ENCODE results near the gene TLK1.

The TLK1 gene

GRCh38 chr2:171185165-171185818, 24.6 kb upstream of the TLK1 start:
- Histone ChIP-seq H3K4me1 (ENCODE audit: control insufficient read depth, insufficient read depth, low read length) (peaks cover 7% of the 10 kb centered on the region), H3K4me3 (ENCODE audit: low read length) (no peak overlapping the region), H3K27me3 (ENCODE audit: control insufficient read depth, insufficient read depth, low read length) (no peaks in the 10 kb centered on the region), H3K9ac (ENCODE audit: low read length) (no peak overlapping the region), H3K27ac (ENCODE audit: low read depth, low read length) (no peak overlapping the region), H3K36me3 (ENCODE audit: control insufficient read depth, insufficient read depth, low read length) (no peaks in the 10 kb centered on the region)

- Histone ChIP-seq H3K4me3 (ENCODE audit: low read length) (no peak overlapping the region), H3K27ac (ENCODE audit: low read depth, low read length) (no peak overlapping the region)
These were observed 20.7 kb upstream of the TLK1 start for GRCh38 chr2:171181064-171182049.

GRCh38 chr2:171180229-171180930, 19.7 kb upstream of the TLK1 start:
- H3K4me1 ChIP-seq (ENCODE audit: control insufficient read depth, insufficient read depth, low read length), result peaks cover 3% of the 10 kb centered on the region
- no peak overlapping the region for H3K27ac ChIP-seq (ENCODE audit: low read depth, low read length)
- H3K9ac ChIP-seq (ENCODE audit: low read length), result no peak overlapping the region
- no peak overlapping the region for H3K4me3 ChIP-seq (ENCODE audit: low read length)
- H3K27me3 ChIP-seq (ENCODE audit: control insufficient read depth, insufficient read depth, low read length), result no peaks in the 10 kb centered on the region
- no peaks in the 10 kb centered on the region for H3K36me3 ChIP-seq (ENCODE audit: control insufficient read depth, insufficient read depth, low read length)

More at GRCh38 chr2:171181064-171182049, 20.7 kb upstream of the TLK1 start:
- Histone ChIP-seq H3K4me1 (ENCODE audit: control insufficient read depth, insufficient read depth, low read length) (peaks cover 7% of the 10 kb centered on the region), H3K27me3 (ENCODE audit: control insufficient read depth, insufficient read depth, low read length) (no peaks in the 10 kb centered on the region), H3K9ac (ENCODE audit: low read length) (no peak overlapping the region), H3K36me3 (ENCODE audit: control insufficient read depth, insufficient read depth, low read length) (no peaks in the 10 kb centered on the region)

- Histone ChIP-seq H3K36me3 (ENCODE audit: control insufficient read depth, insufficient read depth, low read length) (no peaks in the 10 kb centered on the region), H3K4me1 (ENCODE audit: control insufficient read depth, insufficient read depth, low read length) (no peaks in the 10 kb centered on the region), H3K9ac (ENCODE audit: low read length) (no peak overlapping the region), H3K4me3 (ENCODE audit: low read length) (no peak overlapping the region), H3K27ac (ENCODE audit: low read depth, low read length) (no peak overlapping the region), H3K27me3 (ENCODE audit: control insufficient read depth, insufficient read depth, low read length) (no peaks in the 10 kb centered on the region)
These were observed 18.3 kb upstream of the TLK1 start for GRCh38 chr2:171178993-171179392.

GRCh38 chr2:171176516-171176915, 15.8 kb upstream of the TLK1 start:
- Histone ChIP-seq H3K27ac (ENCODE audit: low read depth, low read length) (no peak overlapping the region), H3K36me3 (ENCODE audit: control insufficient read depth, insufficient read depth, low read length) (no peaks in the 10 kb centered on the region), H3K4me3 (ENCODE audit: low read length) (no peak overlapping the region)

GRCh38 chr2:171174075-171174474, 13.4 kb upstream of the TLK1 start:
- Histone ChIP-seq H3K4me1 (ENCODE audit: control insufficient read depth, insufficient read depth, low read length) (no peaks in the 10 kb centered on the region), H3K27me3 (ENCODE audit: control insufficient read depth, insufficient read depth, low read length) (no peaks in the 10 kb centered on the region), H3K27ac (ENCODE audit: low read depth, low read length) (no peak overlapping the region), H3K36me3 (ENCODE audit: control insufficient read depth, insufficient read depth, low read length) (no peaks in the 10 kb centered on the region), H3K4me3 (ENCODE audit: low read length) (no peak overlapping the region), H3K9ac (ENCODE audit: low read length) (no peak overlapping the region)

More at GRCh38 chr2:171176516-171176915, 15.8 kb upstream of the TLK1 start:
- H3K4me1 ChIP-seq (ENCODE audit: control insufficient read depth, insufficient read depth, low read length), result no peaks in the 10 kb centered on the region
- no peak overlapping the region for H3K9ac ChIP-seq (ENCODE audit: low read length)
- H3K27me3 ChIP-seq (ENCODE audit: control insufficient read depth, insufficient read depth, low read length), result no peaks in the 10 kb centered on the region

- Histone ChIP-seq H3K4me3 (ENCODE audit: low read length) (no peak overlapping the region), H3K4me1 (ENCODE audit: control insufficient read depth, insufficient read depth, low read length) (no peaks in the 10 kb centered on the region), H3K36me3 (ENCODE audit: control insufficient read depth, insufficient read depth, low read length) (no peaks in the 10 kb centered on the region), H3K27me3 (ENCODE audit: control insufficient read depth, insufficient read depth, low read length) (no peaks in the 10 kb centered on the region), H3K9ac (ENCODE audit: low read length) (no peak overlapping the region), H3K27ac (ENCODE audit: low read depth, low read length) (no peak overlapping the region)
These were observed 12.4 kb upstream of the TLK1 start for GRCh38 chr2:171173087-171173486.

- no peaks in the 10 kb centered on the region for H3K36me3 ChIP-seq (ENCODE audit: control insufficient read depth, insufficient read depth, low read length)
- H3K4me1 ChIP-seq (ENCODE audit: control insufficient read depth, insufficient read depth, low read length), result no peaks in the 10 kb centered on the region
- H3K4me3 ChIP-seq (ENCODE audit: low read length), result no peak overlapping the region
- no peak overlapping the region for H3K27ac ChIP-seq (ENCODE audit: low read depth, low read length)
- H3K27me3 ChIP-seq (ENCODE audit: control insufficient read depth, insufficient read depth, low read length), result no peaks in the 10 kb centered on the region
- H3K9ac ChIP-seq (ENCODE audit: low read length), result no peak overlapping the region
These were observed 11.1 kb upstream of the TLK1 start for GRCh38 chr2:171171808-171172207.

- H3K27me3 ChIP-seq (ENCODE audit: control insufficient read depth, insufficient read depth, low read length), result no peaks in the 10 kb centered on the region
- H3K36me3 ChIP-seq (ENCODE audit: control insufficient read depth, insufficient read depth, low read length), result no peaks in the 10 kb centered on the region
- H3K9ac ChIP-seq (ENCODE audit: low read length), result no peak overlapping the region
- no peaks in the 10 kb centered on the region for H3K4me1 ChIP-seq (ENCODE audit: control insufficient read depth, insufficient read depth, low read length)
- H3K27ac ChIP-seq (ENCODE audit: low read depth, low read length), result no peak overlapping the region
- no peak overlapping the region for H3K4me3 ChIP-seq (ENCODE audit: low read length)
These were observed 9.1 kb upstream of the TLK1 start for GRCh38 chr2:171169839-171170238.

- Histone ChIP-seq H3K27ac (ENCODE audit: low read depth, low read length) (no peak overlapping the region), H3K36me3 (ENCODE audit: control insufficient read depth, insufficient read depth, low read length) (no peaks in the 10 kb centered on the region), H3K27me3 (ENCODE audit: control insufficient read depth, insufficient read depth, low read length) (no peaks in the 10 kb centered on the region), H3K4me3 (ENCODE audit: low read length) (no peak overlapping the region), H3K9ac (ENCODE audit: low read length) (no peak overlapping the region), H3K4me1 (ENCODE audit: control insufficient read depth, insufficient read depth, low read length) (no peaks in the 10 kb centered on the region)
These were observed 8.6 kb upstream of the TLK1 start for GRCh38 chr2:171169333-171169732.

- no peaks in the 10 kb centered on the region for H3K27me3 ChIP-seq (ENCODE audit: control insufficient read depth, insufficient read depth, low read length)
- H3K4me3 ChIP-seq (ENCODE audit: low read length), result no peak overlapping the region
- H3K36me3 ChIP-seq (ENCODE audit: control insufficient read depth, insufficient read depth, low read length), result no peaks in the 10 kb centered on the region
- H3K4me1 ChIP-seq (ENCODE audit: control insufficient read depth, insufficient read depth, low read length), result no peaks in the 10 kb centered on the region
- H3K9ac ChIP-seq (ENCODE audit: low read length), result no peak overlapping the region
- H3K27ac ChIP-seq (ENCODE audit: low read depth, low read length), result no peak overlapping the region
These were observed 6.8 kb upstream of the TLK1 start for GRCh38 chr2:171167352-171167997.
